BJ (cell line): Measurements from ENCODE around the gene HSD17B1. TPM values are rescaled to one million over a fixed set of nuclear protein-coding genes. Genes with fewer than 3 reads are reported as not detected.

Experiments
- CTCF ChIA-PET: fragments of 350-600 bp; formaldehyde crosslinking; extraction: SDS; loops from one replicate; lab custom pipeline; 2021; ENCODE audit warnings: antibody characterized with exemption, inconsistent platforms; lab: Yijun Ruan, JAX
- POLR2A ChIA-PET: fragments of 300-600 bp; sonication (Branson Sonifier 250); formaldehyde crosslinking; extraction: SDS; loops from one replicate; lab custom pipeline; 2021; ENCODE audit warnings: antibody characterized with exemption; lab: Charles Lee
- DNase-seq: peaks from one replicate; pipeline ENCODE4 v3.0.0-alpha.2; 2011; ENCODE audit warnings: low read depth
- H3K27me3 ChIP-seq: 2 replicates; pipeline ENCODE4 v1.6.0; 2011; ENCODE audit warnings: low read length; ENCODE audit not compliant: control insufficient read depth, insufficient read depth
- H3K36me3 ChIP-seq: 2 replicates; pipeline ENCODE4 v1.5.1; 2011; ENCODE audit warnings: low read length; ENCODE audit not compliant: control insufficient read depth, insufficient read depth
- H3K4me3 ChIP-seq: 2 replicates; pipeline ENCODE4 v1.5.1; 2011; ENCODE audit warnings: low read depth, mild to moderate bottlenecking, control low read depth, low read length
- CTCF ChIP-seq: IDR thresholded peaks from 2 replicates; pipeline ENCODE4 v1.5.1; 2011; ENCODE audit warnings: low read depth, mild to moderate bottlenecking, control low read depth, inconsistent platforms, low read length, moderate library complexity; ENCODE audit not compliant: insufficient read depth
- polyA plus RNA-seq: library from polyadenylated mRNA; depleted of rRNA; stranded (reverse); fragments of >200 nt; gene quantifications from 2 replicates; pipeline ENCODE4 v1.2.3, GENCODE V29; 2011

Gene HSD17B1
- polyA plus RNA-seq, 1 experiment, result 0.49 TPM

- ChIA-PET POLR2A (no interaction called here), CTCF (no interaction called here)
- DNase-seq, result no peak
- no peak for TF ChIP-seq CTCF
- Histone ChIP-seq H3K36me3 (peaks cover 9% of the 10 kb centered on the region), H3K4me3 (no peak overlapping the region), H3K27me3 (no peaks in the 10 kb centered on the region)
Observed at GRCh38 chr17:42547001-42547461, 5.7 kb upstream of the HSD17B1 start.

GRCh38 chr17:42547698-42548069 is 5.0 kb upstream of the HSD17B1 start:
- TF ChIP-seq CTCF, result no peak
- POLR2A ChIA-PET, result no interaction called here
- CTCF ChIA-PET, result interaction anchor here (1.1 to 1.4 kb wide), 2 partner anchors 12 to 20 kb away, joined by 3 to 4 read pairs; no protein-coding TSS in a partner anchor
- Histone ChIP-seq H3K27me3 (no peaks in the 10 kb centered on the region), H3K36me3 (peaks cover 9% of the 10 kb centered on the region), H3K4me3 (no peak overlapping the region)
- DNase-seq, result no peak

- H3K36me3 ChIP-seq, result peaks cover 5% of the 10 kb centered on the region
- DNase-seq, result no peak
- TF ChIP-seq CTCF, result peak; percentile 35; the same call in 1 of the 2 replicates
- ChIA-PET POLR2A (no interaction called here), CTCF (interaction anchor here (0.8 to 1.4 kb wide), 4 partner anchors 12 to 138 kb away, joined by 3 to 4 read pairs (median 3); no protein-coding TSS in a partner anchor)
- no peaks in the 10 kb centered on the region for H3K27me3 ChIP-seq
- H3K4me3 ChIP-seq, result peak overlapping the region; percentile 31
Observed at GRCh38 chr17:42548070-42548837, 4.5 kb upstream of the HSD17B1 start.

- TF ChIP-seq CTCF, result no peak
- ChIA-PET CTCF (interaction anchor here (0.8 to 1.4 kb wide), 5 partner anchors 11 to 137 kb away, joined by 3 to 4 read pairs (median 3); no protein-coding TSS in a partner anchor), POLR2A (no interaction called here)
- no peak for DNase-seq
- no peak overlapping the region for H3K4me3 ChIP-seq
- no peaks in the 10 kb centered on the region for H3K27me3 ChIP-seq
- H3K36me3 ChIP-seq, result no peaks in the 10 kb centered on the region
Observed at GRCh38 chr17:42548993-42549755, 3.5 kb upstream of the HSD17B1 start.
